SK-N-SH (cell line): ENCODE data around the gene EPB41L4A. TPM values are rescaled to one million over a fixed set of nuclear protein-coding genes. Genes with fewer than 3 reads are reported as not detected.

Experiments used
- CTCF ChIA-PET: fragments of 300-600, 350-600 bp; formaldehyde crosslinking; extraction: SDS; loops from one replicate; lab custom pipeline; 2021; lab: Yijun Ruan, JAX
- POLR2A ChIA-PET: fragments of 350-600 bp; sonication (Branson Sonifier 250); formaldehyde crosslinking; extraction: SDS; loops from one replicate; lab custom pipeline; 2020; ENCODE audit warnings: antibody characterized with exemption, inconsistent platforms; lab: Yijun Ruan, JAX
- DNase-seq: peaks from one replicate; pipeline ENCODE4 v3.0.0; 2012
- H2AFZ ChIP-seq: fragments of 200-600 bp; sonication (generic); 2 replicates; pipeline ENCODE4 v1.8.1; 2016; ENCODE audit warnings: antibody characterized with exemption, mild to moderate bottlenecking, low read depth
- H3F3A ChIP-seq: fragments of 200-600 bp; sonication (generic); replicated peaks from 2 replicates; pipeline ENCODE3; 2016; ENCODE audit warnings: antibody characterized with exemption, mild to moderate bottlenecking; ENCODE audit not compliant: insufficient read depth
- H3K27ac ChIP-seq, 2 experiments: fragments of 200-500 bp in 1 of 2; fragments of 200-600 bp in 1 of 2; sonication (Bioruptor generic) in 1 of 2; sonication (generic), shearing (Covaris generic) in 1 of 2; 2 replicates each; pipeline versions ENCODE4 v1.5.1 to v1.6.1; 2014 to 2016; ENCODE audit warnings: low read depth in 2 of 2, inconsistent platforms in 1 of 2, low read length in 1 of 2, mild to moderate bottlenecking in 1 of 2, mixed read lengths in 1 of 2
- H3K27me3 ChIP-seq: fragments of 200-600 bp; sonication (generic), shearing (Covaris generic); 2 replicates; pipeline ENCODE4 v1.6.1; 2016; ENCODE audit warnings: mixed run types; ENCODE audit not compliant: insufficient read depth
- H3K36me3 ChIP-seq, 2 experiments: fragments of 200-500 bp in 1 of 2; fragments of 200-600 bp in 1 of 2; sonication (Bioruptor generic) in 1 of 2; sonication (generic) in 1 of 2; replicated peaks in 1 of 2; 2 replicates each; pipeline versions ENCODE3 to v1.5.1; 2014 to 2016; ENCODE audit warnings: low read length in 1 of 2, mild to moderate bottlenecking in 1 of 2; ENCODE audit not compliant: insufficient read depth in 2 of 2, control insufficient read depth in 1 of 2
- H3K4me1 ChIP-seq, 2 experiments: fragments of 200-500 bp in 1 of 2; fragments of 200-600 bp in 1 of 2; sonication (Bioruptor generic) in 1 of 2; sonication (generic), shearing (Covaris generic) in 1 of 2; 2 replicates each; pipeline versions ENCODE4 v1.5.1 to v1.6.1; 2014 to 2016; ENCODE audit warnings: low read depth in 1 of 2, low read length in 1 of 2, mixed run types in 1 of 2; ENCODE audit not compliant: insufficient read depth in 2 of 2, control insufficient read depth in 1 of 2
- H3K4me2 ChIP-seq: fragments of 200-600 bp; sonication (generic), shearing (Covaris generic); 2 replicates; pipeline ENCODE4 v1.6.1; 2017; ENCODE audit warnings: mixed run types
- H3K4me3 ChIP-seq, 2 experiments: fragments of 200-500 bp in 1 of 2; fragments of 200-600 bp in 1 of 2; sonication (Bioruptor generic) in 1 of 2; sonication (generic), shearing (Covaris generic) in 1 of 2; 2 replicates each; pipeline versions ENCODE4 v1.5.1 to v1.8.1; 2014 to 2016; ENCODE audit warnings: low read depth in 2 of 2, inconsistent platforms in 1 of 2, low read length in 1 of 2, mild to moderate bottlenecking in 1 of 2, mixed read lengths in 1 of 2, moderate library complexity in 1 of 2
- H3K79me2 ChIP-seq: fragments of 200-600 bp; sonication (generic); 2 replicates; pipeline ENCODE4 v1.8.1; 2017; ENCODE audit warnings: mild to moderate bottlenecking; ENCODE audit not compliant: insufficient read depth
- H3K9ac ChIP-seq: fragments of 200-600 bp; sonication (generic); 2 replicates; pipeline ENCODE4 v1.6.1; 2017; ENCODE audit warnings: mixed run types
- H3K9me2 ChIP-seq: fragments of 200-600 bp; sonication (generic); 2 replicates; pipeline ENCODE4 v1.6.1; 2017; ENCODE audit warnings: mixed run types
- H3K9me3 ChIP-seq: fragments of 200-600 bp; sonication (generic); 2 replicates; pipeline ENCODE4 v1.6.1; 2017; ENCODE audit warnings: mixed run types, mild to moderate bottlenecking, moderate library complexity
- H4K20me1 ChIP-seq: fragments of 200-600 bp; sonication (generic); 2 replicates; pipeline ENCODE4 v1.6.1; 2017; ENCODE audit warnings: mild to moderate bottlenecking, mixed run types; ENCODE audit not compliant: insufficient read depth
- CTCF ChIP-seq: fragments of 200-600 bp; sonication (generic); IDR thresholded peaks from 2 replicates; pipeline ENCODE4 v1.6.1; 2017; ENCODE audit warnings: antibody characterized with exemption, mild to moderate bottlenecking, moderate library complexity
- ELF1 ChIP-seq: IDR thresholded peaks from 2 replicates; pipeline ENCODE4 v1.4.0; 2012
- EP300 ChIP-seq, 2 experiments: IDR thresholded peaks; 2 replicates each; pipeline versions ENCODE4 v1.4.0 to v1.6.1; 2012; ENCODE audit warnings: borderline replicate concordance in 1 of 2, low read depth in 1 of 2, low read length in 1 of 2
- EZH2phosphoT487 ChIP-seq: fragments of 200-600 bp; sonication (generic); IDR thresholded peaks from 2 replicates; pipeline ENCODE4 v1.6.1; 2017; ENCODE audit warnings: low read depth, mixed run types, mild to moderate bottlenecking, antibody characterized with exemption, moderate library complexity, borderline replicate concordance
- FOSL2 ChIP-seq: IDR thresholded peaks from 2 replicates; pipeline ENCODE4 v1.4.0; 2012; ENCODE audit warnings: low read depth, mild to moderate bottlenecking, moderate library complexity, borderline replicate concordance
- FOXJ3 ChIP-seq: sonication (generic); formaldehyde crosslinking; IDR thresholded peaks from 2 replicates; pipeline ENCODE4 v1.5.1; 2020; ENCODE audit warnings: mild to moderate bottlenecking, missing genetic modification reagents
- GATA2 ChIP-seq: sonication (generic); formaldehyde crosslinking; IDR thresholded peaks from 2 replicates; pipeline ENCODE4 v1.5.0; 2020; ENCODE audit warnings: mild to moderate bottlenecking, missing genetic modification reagents
- JUND ChIP-seq: IDR thresholded peaks from 2 replicates; pipeline ENCODE4 v1.4.0; 2012
- MEF2A ChIP-seq: IDR thresholded peaks from 2 replicates; pipeline ENCODE4 v1.4.0; 2012; ENCODE audit warnings: low read depth, borderline replicate concordance
- NFIC ChIP-seq: IDR thresholded peaks from 2 replicates; pipeline ENCODE4 v1.4.0; 2012; ENCODE audit warnings: borderline replicate concordance
- PBX3 ChIP-seq: IDR thresholded peaks from 2 replicates; pipeline ENCODE4; 2012
- RAD21 ChIP-seq: IDR thresholded peaks from 2 replicates; pipeline ENCODE4 v1.6.1; 2012; ENCODE audit warnings: mild to moderate bottlenecking, low read length
- RCOR1 ChIP-seq: fragments of 150-350 bp; IDR thresholded peaks from 2 replicates; pipeline ENCODE4 v1.6.1; 2017; ENCODE audit warnings: antibody characterized with exemption, low read length
- RFX5 ChIP-seq: IDR thresholded peaks from 2 replicates; pipeline ENCODE4 v1.6.1; 2012; ENCODE audit warnings: mild to moderate bottlenecking, improper control_type of control experiment, low read length
- SIN3A ChIP-seq: IDR thresholded peaks from 2 replicates; pipeline ENCODE4 v1.6.1; 2012; ENCODE audit warnings: low read depth, mild to moderate bottlenecking, low read length, moderate library complexity, borderline replicate concordance
- SMC3 ChIP-seq: IDR thresholded peaks from 2 replicates; pipeline ENCODE4 v1.6.1; 2012; ENCODE audit warnings: low read depth, low read length, improper control_type of control experiment
- TAF1 ChIP-seq: IDR thresholded peaks from 2 replicates; pipeline ENCODE4 v1.6.1; 2012; ENCODE audit warnings: low read depth, mild to moderate bottlenecking, low read length, moderate library complexity, borderline replicate concordance
- TCF12 ChIP-seq: IDR thresholded peaks from 2 replicates; pipeline ENCODE4 v1.4.0; 2012
- USF1 ChIP-seq: IDR thresholded peaks from 2 replicates; pipeline ENCODE4 v1.4.0; 2012; ENCODE audit warnings: low read depth, borderline replicate concordance
- ZBTB33 ChIP-seq: IDR thresholded peaks from 2 replicates; pipeline ENCODE4 v1.4.0; 2012; ENCODE audit warnings: low read depth, borderline replicate concordance
- WGBS: methylation state at CpG from one replicate; pipeline ENCODE4 v1.1.6; 2017; ENCODE audit warnings: low lambda C conversion rate; 5-methylcytosine and 5-hydroxymethylcytosine counted together
- polyA plus RNA-seq, 3 experiments: library from polyadenylated mRNA; depleted of rRNA; stranded (reverse); fragments of >200 nt; gene quantifications; 2 replicates each; pipeline ENCODE4 v1.2.3, GENCODE V29; 2012

Gene EPB41L4A
- polyA plus RNA-seq, 1 of the 3 experiments (the other 2 are of a cell fraction), result 0.07 TPM

- Histone ChIP-seq H3K79me2 (no peaks in the 10 kb centered on the region), H3K9ac (no peak overlapping the region), H3K27ac (no peak overlapping the region), H4K20me1 (no peaks in the 10 kb centered on the region), H3K36me3 (no peaks in the 10 kb centered on the region), H3K4me3 (no peak overlapping the region), H3F3A (no peaks in the 10 kb centered on the region), H2AFZ (no peak overlapping the region), H3K27me3 (no peaks in the 10 kb centered on the region; the same call in none of the 2 replicates), H3K4me2 (no peak overlapping the region), H3K9me3 (no peaks in the 10 kb centered on the region), H3K9me2 (no peaks in the 10 kb centered on the region), H3K4me1 (no peaks in the 10 kb centered on the region)
- CTCF ChIA-PET, result interaction anchor here (1.4 kb wide), 1 partner anchor 224 kb away, joined by 8 read pairs; no protein-coding TSS in a partner anchor
- DNase-seq, result no peak
- POLR2A ChIA-PET, result no interaction called here
- 63% methylated on average over 3 of the region's 3 CpGs for WGBS
- TF ChIP-seq EP300 (IDR thresholded peaks at IDR 0.05; ENCODE audit: borderline replicate concordance in 1 of 2, low read depth in 1 of 2, low read length in 1 of 2), result no peak
- TF ChIP-seq PBX3, result no peak
- TF ChIP-seq RCOR1, result no peak
- TF ChIP-seq ZBTB33, result no peak
- no peak for TF ChIP-seq FOSL2
- no peak for TF ChIP-seq FOXJ3 (CRISPR knock-in tag)
- TF ChIP-seq TCF12, result no peak
- TF ChIP-seq GATA2 (CRISPR knock-in tag), result no peak
- no peak for TF ChIP-seq CTCF
- TF ChIP-seq SMC3, result no peak
- TF ChIP-seq RFX5, result no peak
Observed at GRCh38 chr5:112196584-112196983, 222.5 kb downstream of the EPB41L4A start.

GRCh38 chr5:112195924-112196323, 223.2 kb downstream of the EPB41L4A start:
- Histone ChIP-seq H3K4me2 (no peak overlapping the region), H3K36me3 (no peaks in the 10 kb centered on the region), H3K9me2 (no peaks in the 10 kb centered on the region), H3K79me2 (no peaks in the 10 kb centered on the region), H3K4me1 (no peaks in the 10 kb centered on the region), H3K4me3 (no peak overlapping the region), H3K27me3 (no peaks in the 10 kb centered on the region; the same call in none of the 2 replicates), H3F3A (no peaks in the 10 kb centered on the region), H3K9ac (no peak overlapping the region), H2AFZ (no peak overlapping the region), H3K27ac (no peak overlapping the region), H3K9me3 (no peaks in the 10 kb centered on the region), H4K20me1 (no peaks in the 10 kb centered on the region)
- ChIA-PET POLR2A (no interaction called here), CTCF (interaction anchor here (0.8 to 1.4 kb wide), 3 partner anchors 13 to 224 kb away, joined by 3 to 8 read pairs (median 3); no protein-coding TSS in a partner anchor)
- DNase-seq, result no peak
- WGBS, result 81% methylated on average over 4 of the region's 4 CpGs
- TF ChIP-seq TAF1, result no peak
- TF ChIP-seq NFIC, result no peak
- TF ChIP-seq EZH2phosphoT487, result no peak
- TF ChIP-seq ELF1, result no peak
- no peak for TF ChIP-seq MEF2A
- no peak for TF ChIP-seq SIN3A
- no peak for TF ChIP-seq RAD21
- no peak for TF ChIP-seq USF1
- TF ChIP-seq JUND, result no peak
- no peak for TF ChIP-seq SMC3
